ENCODE results near the gene NUDT8. TPM values are rescaled to one million over a fixed set of nuclear protein-coding genes. Genes with fewer than 3 reads are reported as not detected.
A peak's percentile ranks its signal among the peaks of the same experiment; 100 is the strongest.

Gene NUDT8
- total and polyA plus RNA-seq, 9 of the 15 experiments (the other 6 are each of a cell fraction or from before 2014, with no cell fraction given) = 0.23 to 27.8 (median 5.0) TPM

- TF ChIP-seq ZNF592 (IDR thresholded peaks at IDR 0.05) (peak; percentile 18), ZNF644 (tag; IDR thresholded peaks at IDR 0.05; ENCODE audit: low read depth) (no peak), IRF9 (tag; IDR thresholded peaks at IDR 0.05) (no peak), RERE (CRISPR knock-in tag; IDR thresholded peaks at IDR 0.05; ENCODE audit: borderline replicate concordance) (no peak), ETS2 (tag; IDR thresholded peaks at IDR 0.05; ENCODE audit: borderline replicate concordance, poor library complexity, severe bottlenecking) (no peak), MAFG (tag; conservative IDR thresholded peaks at IDR 0.05) (peak; percentile 74), ZNF561 (CRISPR knock-in tag; conservative IDR thresholded peaks at IDR 0.05) (no peak), NCOA2 (IDR thresholded peaks at IDR 0.05; ENCODE audit: partially characterized antibody in 2 of 2) (no peak), ZNF695 (CRISPR knock-in tag; IDR thresholded peaks at IDR 0.05) (no peak), HINFP (tag; conservative IDR thresholded peaks at IDR 0.05; ENCODE audit: low read depth) (peak; percentile 90), ZNF184 (CRISPR knock-in tag; IDR thresholded peaks at IDR 0.05) (no peak), POLR3A (IDR thresholded peaks at IDR 0.05; ENCODE audit: borderline replicate concordance, extremely low read depth, insufficient read depth, insufficient read length) (no peak), NCOR1 (IDR thresholded peaks at IDR 0.05) (peak; percentile 45)
These were observed 46.2 kb downstream of the NUDT8 start, which contains the start of gene GSTP1 (continued) for GRCh38 chr11:67583247-67584204.

All from K562 (cell line).